Progenitor cell of endocrine pancreas (in vitro differentiated cells): ENCODE data around the gene NT5C1B. TPM values are rescaled to one million over a fixed set of nuclear protein-coding genes. Genes with fewer than 3 reads are reported as not detected.
"Not testable (repeated sequence)": the region's sequence is repeated elsewhere in the genome, so short reads cannot be mapped to it uniquely, and the experiment has no call there.

ENCODE experiments used
- DNase-seq: peaks from one replicate; pipeline ENCODE4 v3.0.0; 2021; ENCODE audit warnings: low spot score; ENCODE audit not compliant: unreplicated experiment
- H3K27ac Mint-ChIP-seq: 2 replicates; pipeline ENCODE4 v1.8.0; 2021; ENCODE audit warnings: mild to moderate bottlenecking, moderate library complexity, mixed read lengths
- H3K27me3 Mint-ChIP-seq: 2 replicates; pipeline ENCODE4 v1.8.0; 2021; ENCODE audit warnings: mixed read lengths
- H3K36me3 Mint-ChIP-seq: 2 replicates; pipeline ENCODE4 v1.8.0; 2022; ENCODE audit warnings: mixed read lengths; ENCODE audit not compliant: insufficient read depth
- H3K4me1 Mint-ChIP-seq: 2 replicates; pipeline ENCODE4 v1.8.0; 2021; ENCODE audit warnings: low read depth, mixed read lengths
- H3K4me3 Mint-ChIP-seq: 2 replicates; pipeline ENCODE4 v1.8.0; 2021; ENCODE audit warnings: low read depth, mild to moderate bottlenecking, moderate library complexity, mixed read lengths
- H3K9me3 Mint-ChIP-seq: 2 replicates; pipeline ENCODE4 v1.8.0; 2021; ENCODE audit warnings: low read depth, mixed read lengths
- CTCF ChIP-seq: fragments of 200-600 bp; sonication (generic); IDR thresholded peaks from one replicate; pipeline ENCODE4 v1.5.0; 2021; ENCODE audit warnings: antibody characterized with exemption, mild to moderate bottlenecking; ENCODE audit not compliant: unreplicated experiment
- long read RNA-seq: library from polyadenylated mRNA; unstranded; transcript quantifications from one replicate; pipeline ENCODE4 v2.0.0, GENCODE V29; 2020
- total RNA-seq: library from RNA; stranded (reverse); gene quantifications from 2 replicates; pipeline ENCODE4 v1.2.1, GENCODE V29; 2021

The NT5C1B gene
- total RNA-seq = not detected in 2 replicates
- long read RNA-seq = 0 reads

DNA sequence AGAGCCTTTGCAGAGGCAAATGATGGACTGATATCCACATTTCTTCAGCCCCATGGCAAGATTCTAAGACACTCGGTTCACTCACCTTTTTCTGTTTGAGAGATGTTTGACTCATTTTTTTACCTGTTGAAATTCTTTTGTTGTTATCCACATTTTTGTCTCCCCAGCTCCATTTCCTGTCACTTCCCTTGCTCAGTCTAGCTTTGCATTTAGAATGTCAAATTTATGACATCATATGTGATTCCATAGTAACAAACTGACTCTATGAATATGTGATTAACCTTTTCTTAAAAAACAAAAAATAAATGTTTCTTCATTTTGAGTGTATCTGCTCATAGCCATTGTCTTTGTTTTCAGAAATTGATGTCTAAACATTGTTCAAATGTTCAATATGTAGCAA lies at the start of gene NT5C1B:
NT5C1B (minus strand) TSS at position 216 of the 400 bp plus-strand sequence; CDS start at position 115, 101 bp downstream.
- peaks cover 10% of the 10 kb centered on the region for H3K9me3 Mint-ChIP-seq

GRCh38 chr2:18637196-18637595 lies 47.8 kb upstream of the NT5C1B start:
- Mint-ChIP-seq H3K36me3 (peaks cover 17% of the 10 kb centered on the region), H3K27me3 (no peaks in the 10 kb centered on the region), H3K27ac (no peak overlapping the region), H3K4me1 (no peaks in the 10 kb centered on the region), H3K9me3 (peaks cover 45% of the 10 kb centered on the region), H3K4me3 (no peak overlapping the region)
- no peak for DNase-seq
- no peak for TF ChIP-seq CTCF

More for the DNA sequence above, at the start of gene NT5C1B:
- Mint-ChIP-seq H3K27ac (no peak within 1 kb of the TSS), H3K4me3 (no peak within 1 kb of the TSS), H3K27me3 (no peaks in the 10 kb centered on the region), H3K36me3 (peaks cover 5% of the 10 kb centered on the region), H3K4me1 (no peaks in the 10 kb centered on the region)
- TF ChIP-seq CTCF = no peak
- DNase-seq = no peak

DNA sequence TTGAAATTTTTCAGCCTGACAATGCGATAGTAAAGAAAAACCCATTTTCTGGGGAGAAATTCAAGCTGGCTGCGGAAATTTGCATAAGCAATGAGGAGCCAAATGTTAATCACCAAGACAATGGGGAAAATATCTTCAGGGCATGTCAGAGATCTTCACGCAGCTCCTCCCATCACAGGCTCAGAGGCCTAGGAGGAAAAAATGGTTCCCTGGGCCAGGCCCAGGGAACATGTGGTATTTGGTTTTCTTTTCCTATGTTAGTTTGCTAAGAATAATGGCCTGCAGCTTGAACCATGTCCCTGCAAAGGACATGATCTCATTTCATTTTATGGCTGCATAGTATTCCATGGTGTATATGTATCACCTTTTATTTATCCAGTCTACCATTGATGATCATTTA lies 43.3 kb upstream of the NT5C1B start:
- peaks cover 28% of the 10 kb centered on the region for H3K36me3 Mint-ChIP-seq
- not testable (repeated sequence) for DNase-seq, H3K4me1 Mint-ChIP-seq, H3K4me3 Mint-ChIP-seq, H3K27ac Mint-ChIP-seq, H3K27me3 Mint-ChIP-seq
- peaks cover 58% of the 10 kb centered on the region for H3K9me3 Mint-ChIP-seq

DNA sequence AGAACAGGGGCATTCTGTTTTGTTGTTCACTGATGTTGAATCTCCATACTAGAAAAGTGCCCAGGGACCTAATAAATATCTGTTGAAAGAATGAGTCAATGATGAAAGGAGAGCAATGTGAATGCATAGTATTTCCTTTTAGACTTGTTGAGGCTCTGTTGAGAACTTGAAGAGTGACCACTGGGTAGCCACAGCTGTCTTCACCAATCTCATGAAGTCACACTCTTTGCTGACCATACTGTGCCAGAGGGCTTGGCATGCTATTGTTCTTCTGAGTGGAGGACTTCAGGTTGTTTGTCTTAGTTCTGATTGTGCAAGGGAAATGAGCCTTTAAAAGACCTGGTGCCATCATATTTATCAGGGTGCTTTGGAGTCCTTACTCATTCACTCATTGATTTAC lies 41.6 kb upstream of the NT5C1B start:
- no peak for TF ChIP-seq CTCF
- peaks cover 40% of the 10 kb centered on the region for H3K9me3 Mint-ChIP-seq
- no peak overlapping the region for H3K4me3 Mint-ChIP-seq
- H3K4me1 Mint-ChIP-seq = no peaks in the 10 kb centered on the region
- no peak for DNase-seq
- no peak overlapping the region for H3K27ac Mint-ChIP-seq
- H3K36me3 Mint-ChIP-seq = peaks cover 25% of the 10 kb centered on the region
- H3K27me3 Mint-ChIP-seq = no peaks in the 10 kb centered on the region

- H3K4me3 Mint-ChIP-seq = no peak overlapping the region
- no peaks in the 10 kb centered on the region for H3K4me1 Mint-ChIP-seq
- no peak for TF ChIP-seq CTCF
- DNase-seq = no peak
- no peak overlapping the region for H3K27ac Mint-ChIP-seq
- H3K9me3 Mint-ChIP-seq = peaks cover 38% of the 10 kb centered on the region
- H3K36me3 Mint-ChIP-seq = peaks cover 25% of the 10 kb centered on the region
- H3K27me3 Mint-ChIP-seq = no peaks in the 10 kb centered on the region
These were observed 41.2 kb upstream of the NT5C1B start for GRCh38 chr2:18630541-18630940.

DNA sequence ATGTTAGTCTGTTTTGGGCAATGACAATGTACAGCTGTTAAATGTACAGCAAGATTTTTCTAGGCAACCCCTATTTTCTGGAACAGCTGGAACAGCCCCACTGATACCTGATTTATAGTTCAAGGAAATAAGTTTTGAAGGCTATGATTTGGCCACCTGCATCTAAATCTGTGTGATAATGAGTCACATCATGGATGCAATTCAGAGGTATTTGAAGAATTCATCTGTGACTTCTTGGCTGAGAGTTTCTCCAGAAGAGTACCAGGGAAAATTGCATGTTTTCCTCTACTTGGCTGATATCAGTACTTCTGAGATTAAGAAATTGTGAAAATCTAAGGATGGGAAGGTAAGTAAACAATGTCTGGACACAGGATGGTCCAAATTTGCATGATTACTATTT lies 40.7 kb upstream of the NT5C1B start:
- TF ChIP-seq CTCF = no peak
- H3K27me3 Mint-ChIP-seq = no peaks in the 10 kb centered on the region
- no peak for DNase-seq
- H3K4me3 Mint-ChIP-seq = no peak overlapping the region
- peaks cover 35% of the 10 kb centered on the region for H3K9me3 Mint-ChIP-seq
- no peaks in the 10 kb centered on the region for H3K4me1 Mint-ChIP-seq
- H3K27ac Mint-ChIP-seq = no peak overlapping the region
- H3K36me3 Mint-ChIP-seq = peaks cover 23% of the 10 kb centered on the region
